Activated naive CD8-positive, alpha-beta T cell treated with anti-CD3 and anti-CD28 coated beads, Interleukin-2, amount 50 U/mL, for 16 hours (primary cell): ENCODE results near the gene AMPH.

Experiments used
- DNase-seq: peaks from one replicate; pipeline ENCODE4 v3.0.0-alpha.2; 2020; ENCODE audit warnings: low read depth, low spot score

AMPH gene

DNA sequence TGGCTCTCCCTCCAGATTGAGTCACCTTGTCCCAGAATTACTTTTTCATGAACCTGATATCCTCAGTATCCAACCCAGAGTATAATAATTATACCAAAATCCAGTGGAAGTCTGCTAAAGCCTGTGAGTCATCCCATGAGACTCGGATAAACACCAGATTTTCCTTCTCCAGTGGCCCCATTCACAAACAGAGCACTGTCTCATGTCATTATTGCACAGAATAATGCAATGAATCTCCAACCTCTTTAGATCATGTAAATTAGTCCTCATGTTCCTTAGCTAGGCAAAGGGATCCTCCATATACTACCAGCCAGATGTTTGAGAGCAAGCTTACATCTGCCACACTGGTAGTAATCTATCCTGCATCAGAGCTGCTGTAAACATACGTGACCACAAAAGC is 89.0 kb downstream of the AMPH start:
- no peak for DNase-seq

DNA sequence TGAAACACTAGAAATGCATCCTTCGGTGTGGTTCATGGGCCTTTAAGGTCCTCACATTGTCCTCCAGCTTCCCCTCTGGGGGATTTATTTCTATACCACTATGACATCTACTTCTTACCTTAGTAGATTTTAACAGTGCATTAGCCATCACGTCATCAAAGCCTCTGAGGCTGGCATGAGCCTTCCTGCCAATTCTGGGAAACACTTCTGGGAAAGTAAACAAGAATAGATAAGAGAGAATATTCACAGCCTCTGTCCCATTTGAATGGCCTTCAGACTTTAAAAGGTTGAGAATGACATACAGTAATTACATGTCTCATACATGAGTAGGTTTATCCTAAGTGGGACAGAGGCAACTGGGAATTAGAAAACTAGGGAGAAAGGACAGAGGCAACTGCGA is 89.7 kb downstream of the AMPH start:
- DNase-seq, result no peak

DNA sequence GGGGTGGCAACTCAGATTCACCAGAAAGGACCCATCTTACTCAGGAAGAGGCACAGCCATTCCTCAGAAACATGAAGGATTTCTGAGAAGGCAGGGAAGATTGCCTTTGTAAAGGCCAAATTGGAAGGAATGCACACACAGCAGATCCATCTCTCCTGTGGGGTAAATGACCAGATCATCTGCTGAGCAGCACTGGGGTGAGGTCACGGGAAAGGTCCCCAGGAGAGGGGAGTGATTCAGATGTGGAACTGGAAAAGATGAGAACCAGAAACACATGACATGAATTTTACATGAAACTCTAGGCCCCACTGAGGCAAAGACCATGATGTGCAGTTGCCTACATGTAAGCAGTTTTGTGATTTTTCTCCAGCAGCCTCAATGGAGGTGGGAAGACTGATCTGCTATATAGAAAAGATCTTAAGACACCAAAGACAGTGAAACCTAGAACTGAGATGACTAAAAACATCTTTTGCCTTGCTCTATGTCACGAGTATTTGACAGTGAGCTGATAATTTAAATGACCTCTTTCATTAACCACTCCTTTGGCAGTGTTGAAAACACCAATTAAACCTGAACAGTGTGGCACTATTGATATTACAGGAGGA is 91.6 kb downstream of the AMPH start:
- DNase-seq, result no peak

- no peak for DNase-seq
Observed at GRCh38 chr7:38535073-38535472, 96.1 kb downstream of the AMPH start.

- DNase-seq, result no peak
Observed at GRCh38 chr7:38525857-38526256, 105.3 kb downstream of the AMPH start.

GRCh38 chr7:38524786-38525185 is 106.4 kb downstream of the AMPH start:
- no peak for DNase-seq

DNA sequence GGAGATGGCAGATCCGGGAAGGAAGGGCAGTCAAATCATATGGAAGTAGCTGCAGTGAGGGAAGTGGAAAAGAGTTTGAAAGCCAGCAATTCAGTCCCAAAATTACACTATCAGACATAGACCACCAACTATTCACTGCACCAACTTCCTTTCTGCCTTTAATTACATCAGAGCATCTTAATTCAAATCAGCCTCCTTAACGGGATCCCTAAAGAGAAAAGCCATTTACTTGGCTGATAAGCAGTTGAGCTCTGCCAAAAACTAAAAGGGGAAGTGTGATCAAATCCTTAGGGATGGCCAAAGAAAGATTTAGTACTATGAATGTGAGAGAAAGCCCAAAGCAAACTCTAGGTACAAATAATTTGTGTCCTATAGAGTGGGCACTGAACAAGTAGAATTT is 110.4 kb downstream of the AMPH start:
- no peak for DNase-seq

- no peak for DNase-seq
Observed at GRCh38 chr7:38518541-38518940, 112.6 kb downstream of the AMPH start.

DNA sequence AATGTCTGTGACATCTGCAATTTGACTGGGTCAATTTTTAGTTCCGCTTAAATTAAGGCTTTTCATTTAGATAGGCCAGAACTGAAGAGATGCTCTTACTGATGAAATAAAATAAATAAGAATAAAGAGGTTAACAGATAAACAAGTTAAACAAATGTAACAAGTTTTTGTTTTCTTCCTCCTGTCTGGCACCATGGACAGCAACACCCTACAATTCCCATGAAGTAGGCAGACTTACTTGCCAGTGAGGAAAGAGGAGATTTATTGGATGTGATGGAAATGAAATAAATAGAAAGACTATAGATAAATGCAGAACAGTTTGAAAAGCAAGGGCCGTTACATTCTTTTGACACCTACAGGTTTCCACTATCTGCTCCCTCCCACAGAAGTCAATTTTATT is 118.5 kb downstream of the AMPH start:
- DNase-seq, result no peak

DNA sequence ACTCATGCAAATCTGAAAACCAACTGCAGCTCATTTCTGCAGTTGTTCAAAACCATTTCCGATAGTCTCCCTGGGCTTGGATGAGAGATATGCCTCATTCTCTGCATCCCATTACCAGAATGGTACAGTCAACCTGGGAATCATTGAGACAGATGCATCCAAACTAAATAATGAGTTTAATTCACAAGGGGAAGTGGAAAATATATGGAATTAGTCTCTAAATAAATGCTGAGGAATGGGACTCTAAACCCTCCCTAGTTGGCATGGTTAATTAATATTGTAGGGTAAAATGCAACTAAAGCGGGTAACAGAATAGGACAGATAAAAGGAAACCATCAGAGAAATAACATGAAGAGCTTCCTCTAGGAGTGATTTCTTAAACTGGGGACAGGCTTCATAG is 118.9 kb downstream of the AMPH start:
- DNase-seq, result no peak

DNA sequence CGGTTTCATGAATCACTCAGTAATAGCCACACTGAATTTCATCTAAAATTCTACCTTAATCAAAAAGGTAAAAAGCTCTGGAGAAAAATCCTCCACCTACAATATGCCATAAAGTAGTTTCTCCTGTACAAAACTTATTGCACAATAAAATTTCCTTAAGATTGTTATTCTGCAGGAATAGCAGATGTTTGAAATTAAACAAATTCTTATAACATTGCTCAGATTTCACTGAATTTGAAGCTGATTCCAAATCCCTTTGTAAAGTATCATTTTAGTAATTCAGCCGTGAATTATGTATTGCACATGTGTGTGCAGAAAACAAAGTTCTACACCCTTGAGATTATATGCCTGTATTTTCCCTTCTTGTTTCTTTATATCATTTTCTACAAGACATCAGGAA is 123.8 kb downstream of the AMPH start:
- no peak for DNase-seq

GRCh38 chr7:38506756-38507155 is 124.4 kb downstream of the AMPH start:
- DNase-seq, result no peak

DNA sequence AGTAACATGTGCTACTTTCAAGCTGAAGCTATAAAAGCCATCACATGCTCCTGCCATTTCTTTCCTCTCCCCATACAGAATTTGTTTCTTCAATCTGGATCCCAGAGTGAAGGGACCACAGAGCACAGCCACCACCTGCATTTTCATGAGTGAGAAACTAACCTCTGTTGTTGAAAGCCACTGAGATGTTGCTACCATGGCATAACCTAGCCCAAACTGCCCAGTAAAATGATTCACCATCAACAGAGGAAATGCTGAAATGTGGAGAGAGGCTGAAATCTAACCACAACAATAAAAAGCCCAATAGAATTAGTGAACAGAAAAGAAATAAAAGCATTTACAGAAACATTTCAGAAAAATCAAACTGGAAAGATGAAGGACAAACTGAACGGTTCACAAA is 125.2 kb downstream of the AMPH start:
- DNase-seq, result no peak

DNA sequence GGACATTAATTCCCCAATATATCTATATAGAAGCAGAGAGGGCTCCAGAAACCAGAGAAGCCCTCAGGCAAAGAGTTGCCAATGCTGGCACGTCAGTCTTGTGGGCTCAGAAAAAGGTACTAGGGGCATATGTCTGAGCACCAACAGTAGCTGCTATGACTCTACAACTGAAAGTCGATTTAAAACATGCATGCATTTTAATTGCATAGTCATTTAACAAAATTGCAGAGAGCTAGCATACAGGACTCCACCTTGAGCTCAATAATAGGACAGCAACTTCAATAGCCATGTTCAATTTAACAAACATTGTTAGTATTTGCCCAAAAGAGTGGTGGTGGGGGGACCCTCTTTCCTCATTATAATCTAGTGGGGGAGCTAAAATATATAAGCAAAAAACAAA is 126.5 kb downstream of the AMPH start:
- DNase-seq, result no peak

DNA sequence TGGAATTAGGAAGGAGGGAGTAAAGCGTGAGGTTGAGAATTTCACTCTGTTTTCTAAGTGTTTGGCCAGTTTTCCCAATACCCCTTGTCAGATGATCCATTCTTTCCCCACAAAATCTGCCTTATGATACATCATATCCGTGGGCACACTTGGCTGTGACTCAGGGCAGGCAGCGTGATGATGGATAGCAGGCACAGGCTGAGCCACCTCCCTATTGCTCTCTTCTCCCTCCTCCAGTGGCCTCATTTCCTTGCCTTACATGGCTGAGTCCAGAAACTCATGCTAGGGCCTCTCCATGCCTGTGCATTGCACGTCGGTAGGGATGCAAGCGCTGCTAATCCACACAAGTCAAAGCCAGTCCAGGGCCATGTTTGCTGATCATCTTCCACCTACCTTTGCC is 128.3 kb downstream of the AMPH start:
- DNase-seq, result no peak

DNA sequence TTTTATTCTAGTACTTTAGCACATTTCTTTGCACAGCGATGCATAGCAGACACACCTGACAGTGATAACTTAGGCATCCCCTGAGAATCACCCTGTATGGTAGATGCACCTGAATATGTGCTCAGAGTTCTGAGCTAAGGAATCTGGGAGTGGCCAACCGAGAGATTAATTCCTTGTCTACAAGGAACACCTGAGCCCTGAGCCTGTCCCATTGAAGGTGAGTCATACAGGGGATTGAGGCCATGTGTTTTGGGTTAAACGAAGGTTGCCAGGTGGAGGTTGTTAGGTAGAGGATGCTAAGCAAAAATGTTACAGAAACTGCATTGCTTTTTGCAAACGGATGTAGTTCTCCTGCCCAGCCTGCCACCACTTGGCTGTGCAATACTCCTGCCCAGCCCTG is 128.9 kb downstream of the AMPH start:
- DNase-seq, result no peak

- no peak for DNase-seq
Observed at GRCh38 chr7:38492010-38492409, 139.2 kb downstream of the AMPH start.

- DNase-seq, result no peak
Observed at GRCh38 chr7:38482521-38482920, 148.7 kb downstream of the AMPH start.

DNA sequence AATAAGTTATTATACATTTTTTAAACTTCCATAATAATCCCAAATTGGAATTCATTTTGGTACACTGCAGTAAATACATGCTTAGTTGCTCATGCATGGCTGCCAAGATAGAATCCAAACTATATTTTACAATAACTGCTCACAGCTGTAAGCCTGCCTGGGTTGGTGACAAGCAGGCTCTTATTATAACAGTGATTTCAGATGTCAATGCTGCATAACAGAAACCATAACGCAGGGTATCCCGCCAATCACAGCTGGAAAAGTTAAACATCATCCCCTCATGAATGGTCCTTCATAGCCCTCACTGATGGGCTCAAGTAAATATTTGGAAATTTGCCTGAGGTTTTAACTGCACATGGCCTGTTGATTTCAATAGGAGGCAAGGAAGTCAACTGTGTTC is 149.8 kb downstream of the AMPH start:
- DNase-seq, result no peak

DNA sequence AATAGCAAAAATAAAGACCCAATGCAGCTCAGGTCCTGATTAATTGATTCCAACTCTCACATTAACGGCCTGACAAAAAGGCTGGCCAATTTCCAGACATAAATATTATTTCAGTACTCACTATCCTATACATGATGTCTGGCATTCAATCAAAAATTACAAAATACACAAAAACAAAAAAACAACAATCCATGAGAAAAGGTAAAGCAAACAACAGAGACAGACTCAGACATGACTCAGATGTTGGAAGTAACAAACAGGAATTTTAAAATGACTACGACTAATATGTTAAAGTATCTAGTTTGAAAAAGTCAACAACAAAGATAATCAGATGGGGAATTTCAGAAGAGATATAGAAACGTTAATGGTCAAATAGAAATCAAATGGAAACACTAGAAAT is 152.8 kb downstream of the AMPH start:
- DNase-seq, result no peak

DNA sequence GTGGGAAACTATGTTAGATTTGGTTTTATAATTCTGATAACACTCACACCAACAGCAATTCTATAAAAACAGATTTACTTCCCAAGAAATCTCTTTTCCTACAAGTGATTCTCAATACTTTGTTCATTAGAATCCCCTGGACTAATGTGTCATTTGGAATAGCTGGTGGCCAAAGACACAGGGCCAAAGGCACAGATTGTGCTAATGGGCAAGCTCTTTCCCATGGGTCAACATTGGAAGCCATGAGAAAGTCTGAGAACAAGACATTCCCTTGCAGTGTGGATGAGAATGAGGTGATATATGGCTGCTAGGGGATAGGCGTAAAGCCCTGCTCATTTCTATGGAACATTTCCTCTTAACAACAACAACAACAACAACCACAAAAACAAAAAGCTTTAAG is 153.8 kb downstream of the AMPH start:
- DNase-seq, result no peak

DNA sequence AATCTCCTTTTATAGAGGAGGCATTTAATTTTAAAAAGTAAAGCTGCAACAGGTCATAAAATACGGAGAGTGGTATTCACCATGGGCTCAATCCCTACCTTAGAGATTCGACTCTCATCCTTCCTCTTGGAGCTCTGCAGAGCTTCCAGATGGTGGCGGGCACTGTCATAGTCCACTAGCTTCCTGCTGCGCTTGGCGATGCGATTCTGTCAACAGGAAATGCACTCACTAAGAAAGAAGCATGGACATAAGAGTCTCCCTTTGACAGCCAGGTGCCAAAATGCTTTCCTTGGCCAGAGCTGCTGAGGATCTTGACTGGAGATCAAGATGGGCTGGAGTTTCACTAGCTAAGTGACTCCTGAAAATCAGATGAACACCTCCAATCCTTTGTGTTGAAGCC is 154.4 kb downstream of the AMPH start:
- no peak for DNase-seq

GRCh38 chr7:38465956-38466355 is 165.2 kb downstream of the AMPH start:
- no peak for DNase-seq
